IMR-90 (cell line): ENCODE measurements around the gene TAAR9. TPM values are rescaled to one million over a fixed set of nuclear protein-coding genes. Genes with fewer than 3 reads are reported as not detected.

Experiments
- ATAC-seq: fragments of 200-7000 bp; cut with Tn5 transposase; 2 replicates; pipeline ENCODE4 v1.9.1; 2020; ENCODE audit warnings: low read depth, mild to moderate bottlenecking, moderate library complexity
- BruUV-seq: library from RNA; stranded (reverse); fragments of 400-500 nt; replicated peaks from 2 replicates; lab custom pipeline; 2021; lab: Mats Ljungman, UMichigan
- CTCF ChIA-PET: fragments of 300-600 bp; formaldehyde crosslinking; extraction: SDS; loops from one replicate; lab custom pipeline; 2021; ENCODE audit warnings: antibody characterized with exemption; lab: Yijun Ruan, JAX
- POLR2A ChIA-PET: fragments of 300-600 bp; sonication (Branson Sonifier 250); formaldehyde crosslinking; loops from one replicate; lab custom pipeline; 2022; ENCODE audit warnings: antibody characterized with exemption; ENCODE audit not compliant: unreplicated experiment; lab: Charles Lee
- DNase-seq: peaks from one replicate; pipeline ENCODE4 v3.0.0; 2013
- H2AFZ ChIP-seq: replicated peaks from 2 replicates; pipeline ENCODE3; 2013; ENCODE audit warnings: low read length, mild to moderate bottlenecking; ENCODE audit not compliant: poor library complexity
- H2AK5ac ChIP-seq: 2 replicates; pipeline ENCODE4 v1.6.1; 2013; ENCODE audit warnings: low read depth, low read length, inconsistent platforms
- H2AK9ac ChIP-seq: replicated peaks from 2 replicates; pipeline ENCODE3; 2013; ENCODE audit warnings: mild to moderate bottlenecking, low read depth, low read length, moderate library complexity; ENCODE audit not compliant: poor library complexity
- H2BK120ac ChIP-seq: 2 replicates; pipeline ENCODE4 v1.6.1; 2013; ENCODE audit warnings: low read depth, low read length, inconsistent platforms
- H2BK15ac ChIP-seq: 3 replicates; pipeline ENCODE4 v1.6.1; 2013; ENCODE audit warnings: low read depth, low read length, inconsistent platforms
- H2BK20ac ChIP-seq: 2 replicates; pipeline ENCODE4 v1.6.1; 2013; ENCODE audit warnings: low read depth, mild to moderate bottlenecking, inconsistent platforms, low read length, moderate library complexity
- H2BK5ac ChIP-seq: 2 replicates; pipeline ENCODE4 v1.6.1; 2013; ENCODE audit warnings: mild to moderate bottlenecking, low read depth, low read length, inconsistent platforms; ENCODE audit not compliant: poor library complexity, severe bottlenecking
- H3K14ac ChIP-seq: replicated peaks from 2 replicates; pipeline ENCODE4 v1.6.1; 2013; ENCODE audit warnings: low read depth, low read length, inconsistent platforms
- H3K18ac ChIP-seq: 2 replicates; pipeline ENCODE4 v1.6.1; 2013; ENCODE audit warnings: low read depth, low read length, control low read depth
- H3K23ac ChIP-seq: 2 replicates; pipeline ENCODE4 v1.6.1; 2013; ENCODE audit warnings: low read depth, low read length, inconsistent platforms
- H3K27ac ChIP-seq: 2 replicates; pipeline ENCODE4 v1.5.1; 2013; ENCODE audit warnings: mild to moderate bottlenecking, control low read depth, low read length; ENCODE audit not compliant: insufficient read depth
- H3K27me3 ChIP-seq: 2 replicates; pipeline ENCODE4 v1.6.1; 2013; ENCODE audit warnings: low read length; ENCODE audit not compliant: control insufficient read depth, insufficient read depth
- H3K36me3 ChIP-seq: 2 replicates; pipeline ENCODE4 v1.6.1; 2013; ENCODE audit warnings: low read length, mixed read lengths; ENCODE audit not compliant: control insufficient read depth, insufficient read depth
- H3K4ac ChIP-seq: 2 replicates; pipeline ENCODE4 v1.6.1; 2013; ENCODE audit warnings: low read depth, low read length, inconsistent platforms
- H3K4me1 ChIP-seq: 2 replicates; pipeline ENCODE4 v1.6.1; 2013; ENCODE audit warnings: low read length, mixed read lengths; ENCODE audit not compliant: control insufficient read depth, insufficient read depth
- H3K4me2 ChIP-seq: 2 replicates; pipeline ENCODE4 v1.6.1; 2013; ENCODE audit warnings: low read depth, mild to moderate bottlenecking, control low read depth, low read length, moderate library complexity
- H3K4me3 ChIP-seq: 2 replicates; pipeline ENCODE4 v1.5.1; 2013; ENCODE audit warnings: low read depth, mild to moderate bottlenecking, control low read depth, low read length, moderate library complexity; ENCODE audit not compliant: insufficient read depth
- H3K56ac ChIP-seq: 2 replicates; pipeline ENCODE4 v1.6.1; 2013; ENCODE audit warnings: low read length, inconsistent platforms; ENCODE audit not compliant: insufficient read depth; ENCODE audit errors: extremely low read depth
- H3K79me1 ChIP-seq, 2 experiments: 2 replicates each; pipeline ENCODE4 v1.6.1; 2013; ENCODE audit warnings: low read length in 2 of 2, inconsistent platforms in 1 of 2, low read depth in 1 of 2
- H3K9ac ChIP-seq: 2 replicates; pipeline ENCODE4 v1.6.1; 2013; ENCODE audit warnings: low read depth, low read length, control low read depth
- H3K9me1 ChIP-seq: 2 replicates; pipeline ENCODE4 v1.6.1; 2013; ENCODE audit warnings: low read length, inconsistent platforms; ENCODE audit not compliant: insufficient read depth
- H3K9me3 ChIP-seq: 2 replicates; pipeline ENCODE4 v1.6.1; 2013; ENCODE audit warnings: low read length; ENCODE audit not compliant: control insufficient read depth, insufficient read depth
- H4K20me1 ChIP-seq: 2 replicates; pipeline ENCODE4 v1.6.1; 2013; ENCODE audit warnings: low read length, inconsistent platforms; ENCODE audit not compliant: insufficient read depth
- H4K5ac ChIP-seq: 2 replicates; pipeline ENCODE4 v1.6.1; 2013; ENCODE audit warnings: mild to moderate bottlenecking, low read depth, low read length, control low read depth
- H4K8ac ChIP-seq, 2 experiments: 2 replicates each; pipeline ENCODE4 v1.6.1; 2013; ENCODE audit warnings: low read depth in 2 of 2, low read length in 2 of 2, control low read depth in 1 of 2, inconsistent platforms in 1 of 2
- H4K91ac ChIP-seq: 2 replicates; pipeline ENCODE4 v1.6.1; 2013; ENCODE audit warnings: low read depth, low read length, inconsistent platforms; ENCODE audit not compliant: insufficient read depth
- BHLHE40 ChIP-seq: fragments of 150-350 bp; IDR thresholded peaks from 2 replicates; pipeline ENCODE4 v1.6.1; 2016; ENCODE audit warnings: mild to moderate bottlenecking, low read depth, low read length
- CEBPB ChIP-seq: IDR thresholded peaks from 2 replicates; pipeline ENCODE4 v1.6.1; 2012; ENCODE audit warnings: low read depth, low read length, improper control_type of control experiment
- CHD1 ChIP-seq: IDR thresholded peaks from 2 replicates; pipeline ENCODE4 v1.6.1; 2012; ENCODE audit warnings: low read depth, low read length, improper control_type of control experiment
- FOS ChIP-seq: fragments of 150-350 bp; IDR thresholded peaks from 2 replicates; pipeline ENCODE4 v1.6.1; 2016; ENCODE audit warnings: low read depth, low read length
- MAFK ChIP-seq: IDR thresholded peaks from 2 replicates; pipeline ENCODE4 v1.6.1; 2012; ENCODE audit warnings: low read depth, low read length, improper control_type of control experiment
- MAZ ChIP-seq: IDR thresholded peaks from 2 replicates; pipeline ENCODE4 v1.6.1; 2012; ENCODE audit warnings: low read depth, mild to moderate bottlenecking, low read length, improper control_type of control experiment, moderate library complexity, borderline replicate concordance
- MXI1 ChIP-seq: IDR thresholded peaks from 2 replicates; pipeline ENCODE4 v1.6.1; 2012; ENCODE audit warnings: low read depth, mild to moderate bottlenecking, low read length, moderate library complexity, borderline replicate concordance
- NFE2L2 ChIP-seq: fragments of 150-350 bp; IDR thresholded peaks from 2 replicates; pipeline ENCODE4 v1.6.1; 2016; ENCODE audit warnings: low read depth, mild to moderate bottlenecking, low read length
- POLR2A ChIP-seq: IDR thresholded peaks from 2 replicates; pipeline ENCODE4 v1.6.1; 2012; ENCODE audit warnings: mild to moderate bottlenecking, low read depth, low read length
- RAD21 ChIP-seq: IDR thresholded peaks from 2 replicates; pipeline ENCODE4 v1.6.1; 2012; ENCODE audit warnings: low read length, improper control_type of control experiment
- RCOR1 ChIP-seq: IDR thresholded peaks from 2 replicates; pipeline ENCODE4 v1.6.1; 2012; ENCODE audit warnings: mild to moderate bottlenecking, low read length, improper control_type of control experiment; ENCODE audit not compliant: insufficient replicate concordance
- RFX5 ChIP-seq: IDR thresholded peaks from 2 replicates; pipeline ENCODE4 v1.8.0; 2012; ENCODE audit warnings: low read depth, mild to moderate bottlenecking, low read length, moderate library complexity
- SMC3 ChIP-seq: fragments of 150-350 bp; IDR thresholded peaks from 2 replicates; pipeline ENCODE4 v1.6.1; 2016; ENCODE audit warnings: low read depth, mild to moderate bottlenecking, antibody characterized with exemption, low read length, moderate library complexity
- dilution Hi-C: fragments of 300-500 bp; cut with HindIII; formaldehyde crosslinking; loops from one replicate; pipeline ENCODE4 v1.14.3; 2018; ENCODE audit warnings: low sequenced_read_pairs; ENCODE audit not compliant: unreplicated experiment
- in situ Hi-C: fragments of 300-500 bp; cut with MboI; formaldehyde crosslinking; loops from 3 replicates; pipeline ENCODE4 v1.14.3; 2019; ENCODE audit warnings: low sequenced_read_pairs, inconsistent platforms, mixed read lengths
- intact Hi-C: fragments of 100-400 bp; cut with micrococcal nuclease; formaldehyde crosslinking; loops from 2 replicates; pipeline ENCODE4 v1.10.0; 2022
- polyA plus RNA-seq, 3 experiments: library from polyadenylated mRNA; depleted of rRNA; stranded (reverse); fragments of >200 nt; gene quantifications; 2 replicates each; pipeline ENCODE4 v1.2.3, GENCODE V29; 2012; ENCODE audit warnings: low replicate concordance in 1 of 3
- total RNA-seq: library from RNA; depleted of rRNA; stranded (reverse); fragments of >200 nt; gene quantifications from 2 replicates; pipeline ENCODE4 v1.2.3, GENCODE V29; 2012
- TF ChIP-seq, protein P1 (sequence below): fragments of 150-350 bp; IDR thresholded peaks from 2 replicates; pipeline ENCODE4 v1.6.1; 2017; ENCODE audit warnings: mild to moderate bottlenecking, antibody characterized with exemption, low read length, low read depth
- TF ChIP-seq, protein P2 (sequence below): fragments of 150-350 bp; IDR thresholded peaks from 2 replicates; pipeline ENCODE4 v1.6.1; 2016; ENCODE audit warnings: low read depth, mild to moderate bottlenecking, low read length, moderate library complexity, borderline replicate concordance
- TF ChIP-seq, protein P3 (sequence below): conservative IDR thresholded peaks from 2 replicates; pipeline ENCODE4 v1.5.1; 2012; ENCODE audit warnings: mild to moderate bottlenecking, low read depth, low read length, improper control_type of control experiment

The TAAR9 gene
- total and polyA plus RNA-seq, 2 of the 4 experiments (the other 2 are of a cell fraction), result not detected

- H3K79me1 ChIP-seq, result no peaks in the 10 kb centered on the region
- no peak overlapping the region for H3K4ac ChIP-seq
- H3K9me1 ChIP-seq, result no peaks in the 10 kb centered on the region
- dilution Hi-C loops, result no loop called here
- H3K18ac ChIP-seq, result no peak overlapping the region
- POLR2A ChIA-PET, result no interaction called here
- ATAC-seq, result no peak
- in situ Hi-C loops, result no loop called here
- H3K23ac ChIP-seq, result no peak overlapping the region
- H3K9ac ChIP-seq, result no peak overlapping the region
- TF ChIP-seq MAZ (no peak), SMC3 (no peak), MXI1 (no peak), CHD1 (no peak), RFX5 (no peak), FOS (no peak), BHLHE40 (no peak), POLR2A (no peak), MAFK (no peak), RAD21 (no peak), RCOR1 (no peak), CEBPB (no peak), NFE2L2 (no peak)
- TF ChIP-seq, protein P1, sequence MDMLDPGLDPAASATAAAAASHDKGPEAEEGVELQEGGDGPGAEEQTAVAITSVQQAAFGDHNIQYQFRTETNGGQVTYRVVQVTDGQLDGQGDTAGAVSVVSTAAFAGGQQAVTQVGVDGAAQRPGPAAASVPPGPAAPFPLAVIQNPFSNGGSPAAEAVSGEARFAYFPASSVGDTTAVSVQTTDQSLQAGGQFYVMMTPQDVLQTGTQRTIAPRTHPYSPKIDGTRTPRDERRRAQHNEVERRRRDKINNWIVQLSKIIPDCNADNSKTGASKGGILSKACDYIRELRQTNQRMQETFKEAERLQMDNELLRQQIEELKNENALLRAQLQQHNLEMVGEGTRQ, result no peak
- TF ChIP-seq, protein P2, sequence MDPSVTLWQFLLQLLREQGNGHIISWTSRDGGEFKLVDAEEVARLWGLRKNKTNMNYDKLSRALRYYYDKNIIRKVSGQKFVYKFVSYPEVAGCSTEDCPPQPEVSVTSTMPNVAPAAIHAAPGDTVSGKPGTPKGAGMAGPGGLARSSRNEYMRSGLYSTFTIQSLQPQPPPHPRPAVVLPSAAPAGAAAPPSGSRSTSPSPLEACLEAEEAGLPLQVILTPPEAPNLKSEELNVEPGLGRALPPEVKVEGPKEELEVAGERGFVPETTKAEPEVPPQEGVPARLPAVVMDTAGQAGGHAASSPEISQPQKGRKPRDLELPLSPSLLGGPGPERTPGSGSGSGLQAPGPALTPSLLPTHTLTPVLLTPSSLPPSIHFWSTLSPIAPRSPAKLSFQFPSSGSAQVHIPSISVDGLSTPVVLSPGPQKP, result no peak
- TF ChIP-seq, protein P3, sequence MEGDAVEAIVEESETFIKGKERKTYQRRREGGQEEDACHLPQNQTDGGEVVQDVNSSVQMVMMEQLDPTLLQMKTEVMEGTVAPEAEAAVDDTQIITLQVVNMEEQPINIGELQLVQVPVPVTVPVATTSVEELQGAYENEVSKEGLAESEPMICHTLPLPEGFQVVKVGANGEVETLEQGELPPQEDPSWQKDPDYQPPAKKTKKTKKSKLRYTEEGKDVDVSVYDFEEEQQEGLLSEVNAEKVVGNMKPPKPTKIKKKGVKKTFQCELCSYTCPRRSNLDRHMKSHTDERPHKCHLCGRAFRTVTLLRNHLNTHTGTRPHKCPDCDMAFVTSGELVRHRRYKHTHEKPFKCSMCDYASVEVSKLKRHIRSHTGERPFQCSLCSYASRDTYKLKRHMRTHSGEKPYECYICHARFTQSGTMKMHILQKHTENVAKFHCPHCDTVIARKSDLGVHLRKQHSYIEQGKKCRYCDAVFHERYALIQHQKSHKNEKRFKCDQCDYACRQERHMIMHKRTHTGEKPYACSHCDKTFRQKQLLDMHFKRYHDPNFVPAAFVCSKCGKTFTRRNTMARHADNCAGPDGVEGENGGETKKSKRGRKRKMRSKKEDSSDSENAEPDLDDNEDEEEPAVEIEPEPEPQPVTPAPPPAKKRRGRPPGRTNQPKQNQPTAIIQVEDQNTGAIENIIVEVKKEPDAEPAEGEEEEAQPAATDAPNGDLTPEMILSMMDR, result no peak
- no peak overlapping the region for H2BK120ac ChIP-seq
- H4K8ac ChIP-seq, result no peak overlapping the region
- no peak overlapping the region for H2BK5ac ChIP-seq
- no peak overlapping the region for H4K5ac ChIP-seq
- no peak overlapping the region for H2AK5ac ChIP-seq
- no peaks in the 10 kb centered on the region for H3K4me1 ChIP-seq
- H2BK20ac ChIP-seq, result no peak overlapping the region
- no peak overlapping the region for H2BK15ac ChIP-seq
- H4K20me1 ChIP-seq, result no peaks in the 10 kb centered on the region
- H3K36me3 ChIP-seq, result no peaks in the 10 kb centered on the region
- CTCF ChIA-PET, result no interaction called here
- no peak for DNase-seq
- intact Hi-C loops, result no loop called here
- H2AFZ ChIP-seq, result no peak overlapping the region
- H3K14ac ChIP-seq, result no peak overlapping the region
- H3K27me3 ChIP-seq, result peaks cover 36% of the 10 kb centered on the region
- no peak overlapping the region for H3K4me3 ChIP-seq
- no peak overlapping the region for H3K56ac ChIP-seq
- no peak overlapping the region for H4K91ac ChIP-seq
- H3K4me2 ChIP-seq, result no peak overlapping the region
- no peak overlapping the region for H3K27ac ChIP-seq
- no peak overlapping the region for H2AK9ac ChIP-seq
- H3K9me3 ChIP-seq, result no peaks in the 10 kb centered on the region
- no TSS peak for BruUV-seq
Measured at GRCh38 chr6:132571774-132572173, 33.7 kb downstream of the TAAR9 start.
